HG02973 (cell line): Measurements from ENCODE around the gene TMPRSS6.

Experiments
- ATAC-seq: cut with Tn5 transposase; IDR thresholded peaks from one replicate; pipeline ENCODE4 v1.9.1; 2021; ENCODE audit warnings: moderate library complexity; ENCODE audit not compliant: unreplicated experiment

Gene TMPRSS6

GRCh38 chr22:37109242-37109917, at the start of gene TMPRSS6:
TSS of gene TMPRSS6 (minus strand) at chr22:37109713. CDS start at chr22:37103417, 6,296 bp downstream.
- no peak for ATAC-seq

GRCh38 chr22:37158963-37159290, 49.4 kb upstream of the TMPRSS6 start:
- no peak for ATAC-seq

GRCh38 chr22:37157516-37158285, 48.2 kb upstream of the TMPRSS6 start:
- ATAC-seq: no peak

- no peak for ATAC-seq
These were observed 47.3 kb upstream of the TMPRSS6 start for GRCh38 chr22:37156686-37157435.

GRCh38 chr22:37155971-37156370, 46.5 kb upstream of the TMPRSS6 start:
- no peak for ATAC-seq

- no peak for ATAC-seq
These were observed 45.6 kb upstream of the TMPRSS6 start for GRCh38 chr22:37154925-37155712.

- no peak for ATAC-seq
These were observed 44.4 kb upstream of the TMPRSS6 start for GRCh38 chr22:37153901-37154300.

- no peak for ATAC-seq
These were observed 41.9 kb upstream of the TMPRSS6 start for GRCh38 chr22:37151401-37151800.

GRCh38 chr22:37150701-37151100, 41.2 kb upstream of the TMPRSS6 start:
- no peak for ATAC-seq

GRCh38 chr22:37148742-37149665, 39.5 kb upstream of the TMPRSS6 start:
- no peak for ATAC-seq

GRCh38 chr22:37148031-37148651, 38.6 kb upstream of the TMPRSS6 start:
- ATAC-seq: no peak

- no peak for ATAC-seq
These were observed 37.9 kb upstream of the TMPRSS6 start for GRCh38 chr22:37147186-37147990.

GRCh38 chr22:37146507-37147180, 37.1 kb upstream of the TMPRSS6 start:
- no peak for ATAC-seq

GRCh38 chr22:37146051-37146385, 36.5 kb upstream of the TMPRSS6 start:
- ATAC-seq: no peak

GRCh38 chr22:37145180-37146050, 35.9 kb upstream of the TMPRSS6 start:
- no peak for ATAC-seq

- ATAC-seq: no peak
These were observed 34.7 kb upstream of the TMPRSS6 start for GRCh38 chr22:37144180-37144554.

- ATAC-seq: no peak
These were observed 32.5 kb upstream of the TMPRSS6 start for GRCh38 chr22:37141971-37142370.
